GOT3 (cell line): Measurements from ENCODE around the gene TRPV4.

Source experiments
- DNase-seq: peaks from one replicate; lab custom pipeline; 2025; ENCODE audit warnings: mixed read lengths; lab: John Stamatoyannopoulos, UW

Gene TRPV4

DNA sequence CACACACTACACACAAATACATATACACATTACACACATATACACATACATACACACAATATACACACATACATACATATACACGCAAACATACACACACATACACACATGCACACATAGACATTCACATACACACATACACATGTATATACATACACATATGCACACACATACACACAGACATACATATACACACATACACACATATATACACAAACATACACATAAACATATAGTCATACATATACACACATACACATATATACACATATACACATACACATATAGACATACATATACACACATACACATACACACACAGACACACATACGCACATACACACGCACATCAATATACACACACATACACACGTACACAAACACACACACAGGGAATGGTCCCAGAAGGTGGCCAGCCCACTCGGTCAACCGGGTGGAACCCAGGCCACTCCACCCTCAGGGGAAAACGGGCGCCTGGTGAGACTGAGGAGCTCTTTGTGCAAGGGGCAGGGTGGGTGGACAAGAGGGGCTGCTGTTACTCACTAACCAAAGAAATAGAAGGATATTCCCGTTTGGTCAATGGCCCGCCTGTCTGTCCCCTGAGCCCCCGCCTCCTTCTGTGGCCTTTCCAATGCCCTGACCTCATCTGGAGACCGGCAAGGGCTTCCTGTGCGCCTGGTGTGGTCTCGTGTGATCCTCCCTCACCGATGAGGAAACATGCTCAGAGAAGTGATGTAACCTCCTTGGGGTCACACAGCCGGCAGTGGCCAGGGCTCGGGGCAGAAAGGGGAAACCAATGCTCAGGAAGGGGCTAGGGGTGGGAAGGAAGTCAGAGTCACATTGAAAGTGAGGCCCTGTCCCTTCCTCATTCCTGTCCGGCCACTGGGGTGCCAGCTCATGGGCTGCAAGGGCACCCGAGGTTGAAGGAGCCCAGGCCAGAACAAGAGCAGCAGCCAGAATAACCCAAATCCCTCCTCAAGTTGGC, 5.3 kb downstream of the TRPV4 start:
- DNase-seq = no peak

DNA sequence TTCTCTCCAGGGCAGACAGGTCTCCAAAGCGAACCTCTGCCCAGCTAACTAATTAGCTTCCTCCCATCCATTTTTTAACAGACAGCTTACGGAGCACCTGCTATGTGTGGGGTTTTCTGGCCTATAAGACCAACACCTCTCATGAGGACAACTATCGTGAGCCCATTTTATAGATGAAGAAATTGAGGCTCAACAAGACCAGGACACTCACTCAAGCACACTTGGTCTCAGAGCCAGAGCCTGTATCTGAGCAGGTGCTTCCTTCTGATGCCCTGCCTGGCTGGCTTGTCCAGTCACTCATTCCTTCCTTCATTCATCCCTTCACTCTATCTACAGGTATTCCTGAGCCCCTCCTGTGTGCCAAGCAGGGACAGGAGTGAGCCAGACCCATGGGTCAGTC, 6.1 kb downstream of the TRPV4 start:
- DNase-seq = no peak

GRCh38 chr12:109824731-109825130, 8.5 kb downstream of the TRPV4 start:
- DNase-seq = no peak

DNA sequence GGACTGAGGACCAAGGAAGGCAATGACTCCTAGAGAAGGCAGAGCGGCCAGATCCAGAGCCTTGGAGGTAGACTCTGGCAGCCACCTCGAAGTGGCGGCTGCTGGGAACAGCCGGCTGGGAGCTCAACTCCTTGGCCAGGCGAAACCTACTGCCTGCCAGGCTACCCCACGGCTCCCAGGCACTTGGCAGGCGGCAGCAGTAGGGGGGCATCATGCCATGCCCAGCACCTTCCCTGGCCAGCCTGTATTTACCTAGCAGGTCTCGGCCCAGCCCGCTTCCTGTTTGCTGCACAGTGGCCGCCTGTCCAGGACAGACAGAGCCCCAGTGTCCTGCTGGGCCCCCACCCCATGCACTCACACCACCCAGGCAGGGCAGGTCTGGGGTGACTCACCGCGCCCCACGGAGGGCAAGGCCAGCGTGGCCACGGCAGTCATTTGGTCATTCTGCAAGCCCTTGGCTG, 10.2 kb downstream of the TRPV4 start:
- DNase-seq = no peak

GRCh38 chr12:109822416-109822815, 10.8 kb downstream of the TRPV4 start:
- DNase-seq = no peak

GRCh38 chr12:109821968-109822367, 11.2 kb downstream of the TRPV4 start:
- DNase-seq = no peak

- no peak for DNase-seq
Measured at GRCh38 chr12:109820816-109821381, 12.3 kb downstream of the TRPV4 start.

- no peak for DNase-seq
Measured at GRCh38 chr12:109818905-109819500, 14.2 kb downstream of the TRPV4 start.

GRCh38 chr12:109818253-109818652, 14.9 kb downstream of the TRPV4 start:
- no peak for DNase-seq

DNA sequence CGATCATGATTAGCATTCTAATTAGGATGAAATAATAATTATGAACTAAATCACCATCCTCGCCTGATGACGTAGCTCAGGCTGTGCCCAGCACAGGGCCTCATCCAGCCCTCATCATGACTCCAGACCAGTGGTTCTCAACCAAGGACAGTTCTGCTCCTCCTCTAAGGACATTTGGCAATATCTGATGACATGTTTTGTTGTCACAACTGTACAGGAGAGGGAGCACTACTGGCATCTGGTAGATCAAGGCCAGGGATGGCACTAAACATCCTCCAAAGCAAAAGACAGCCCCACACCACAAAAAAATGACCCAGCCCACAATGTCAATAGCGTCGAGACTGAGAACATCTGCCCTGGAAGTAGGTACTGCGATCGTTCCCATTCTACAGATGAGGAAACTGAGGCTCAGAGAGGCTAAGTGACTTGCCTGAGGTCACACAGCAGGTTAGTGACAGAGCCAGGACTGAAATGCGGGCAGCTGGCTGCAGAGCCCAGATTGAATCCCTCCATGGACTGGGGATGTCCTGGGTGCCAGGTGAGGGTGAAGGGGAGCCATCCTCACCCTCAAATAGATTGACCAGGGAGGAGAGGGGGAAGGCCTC, 15.5 kb downstream of the TRPV4 start:
- no peak for DNase-seq

DNA sequence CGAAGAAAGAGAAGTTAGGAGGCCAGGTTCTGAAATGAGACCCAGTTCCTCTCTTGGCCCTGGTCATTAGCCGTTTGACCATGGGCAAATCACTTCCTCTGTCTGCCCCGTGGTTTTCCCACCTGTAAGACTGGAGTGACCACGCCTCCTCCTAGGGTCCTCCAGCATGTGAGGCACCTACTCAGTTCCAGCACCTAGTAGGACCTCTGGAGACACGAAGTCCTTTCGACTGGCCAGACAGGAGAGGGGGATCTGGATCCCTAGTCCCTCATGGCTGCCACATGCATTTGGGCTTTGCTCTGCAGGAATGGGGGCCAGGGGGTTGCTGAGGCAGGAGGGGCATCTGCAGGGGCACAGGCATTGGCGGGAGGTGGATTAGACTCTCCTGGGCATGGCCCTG, 16.3 kb downstream of the TRPV4 start:
- no peak for DNase-seq

DNA sequence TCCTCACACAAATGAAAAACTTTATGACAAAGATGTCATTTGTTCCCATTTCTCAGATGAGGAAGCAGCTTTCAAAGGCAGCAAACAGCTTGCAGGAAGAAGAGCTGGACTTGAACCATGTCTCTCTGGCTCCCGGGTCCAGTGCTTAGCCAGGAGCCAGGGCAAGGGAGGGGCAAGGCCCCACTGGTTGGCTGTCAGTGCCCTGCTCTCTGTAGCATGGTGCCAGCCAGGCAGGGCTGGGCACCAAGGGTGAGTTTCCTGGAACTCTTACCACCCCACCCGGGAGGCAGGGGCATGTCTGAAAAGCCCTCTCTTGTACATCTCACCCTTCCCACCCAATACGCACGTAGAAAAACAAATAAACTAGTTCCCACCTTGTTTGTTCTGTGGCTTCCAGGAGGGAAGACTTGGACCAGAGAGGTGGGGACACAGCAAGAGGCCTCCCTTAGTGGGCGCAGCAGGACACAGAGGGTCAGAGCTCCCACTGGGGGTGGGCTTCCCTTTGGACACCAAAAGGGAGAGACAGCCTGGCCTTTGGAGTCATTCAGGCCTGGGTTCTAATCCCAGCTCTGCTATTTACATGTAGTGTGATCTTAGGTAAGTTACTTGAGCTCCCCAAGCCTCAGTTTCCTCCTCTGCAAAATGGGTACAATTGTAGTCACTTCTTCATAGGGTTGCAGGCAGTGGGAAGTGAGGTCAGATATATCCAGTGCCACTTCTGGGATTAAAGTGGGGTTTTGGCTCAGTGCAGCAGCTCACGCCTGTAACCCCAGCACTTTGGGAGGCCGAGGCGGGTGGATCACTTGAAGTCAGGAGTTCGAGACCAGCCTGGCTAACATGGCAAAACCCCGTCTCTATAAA, 17.2 kb downstream of the TRPV4 start:
- no peak for DNase-seq

- DNase-seq = no peak
Measured at GRCh38 chr12:109815225-109815624, 18.0 kb downstream of the TRPV4 start.

DNA sequence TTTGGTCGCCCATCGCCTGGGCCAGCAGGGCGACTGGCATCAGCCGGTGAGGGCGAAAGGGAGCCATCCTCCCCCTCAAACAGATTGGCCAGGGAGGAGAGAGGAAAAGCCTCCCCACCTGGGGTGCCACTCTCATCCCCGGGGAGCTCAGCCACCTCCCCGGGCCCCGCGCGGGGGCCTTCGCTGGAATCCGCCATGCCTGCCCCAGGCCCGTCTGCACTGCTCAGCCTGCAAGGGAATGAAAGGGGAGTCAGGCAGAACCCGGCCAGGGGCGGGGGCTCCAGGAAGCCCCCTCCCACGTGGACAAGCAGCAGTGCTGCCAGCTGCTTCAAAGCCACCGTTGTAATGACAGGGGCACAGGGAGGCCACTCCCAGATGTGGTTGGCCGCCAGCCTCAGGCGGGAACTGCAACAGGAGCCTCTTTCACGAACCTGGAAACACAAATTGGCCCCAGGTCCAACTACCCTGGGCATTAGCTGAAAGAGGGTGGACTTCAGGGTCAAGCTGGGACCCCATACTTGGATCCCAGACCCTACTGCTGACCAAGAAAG, 18.5 kb downstream of the TRPV4 start:
- no peak for DNase-seq

- no peak for DNase-seq
Measured at GRCh38 chr12:109813810-109814416, 19.3 kb downstream of the TRPV4 start.

DNA sequence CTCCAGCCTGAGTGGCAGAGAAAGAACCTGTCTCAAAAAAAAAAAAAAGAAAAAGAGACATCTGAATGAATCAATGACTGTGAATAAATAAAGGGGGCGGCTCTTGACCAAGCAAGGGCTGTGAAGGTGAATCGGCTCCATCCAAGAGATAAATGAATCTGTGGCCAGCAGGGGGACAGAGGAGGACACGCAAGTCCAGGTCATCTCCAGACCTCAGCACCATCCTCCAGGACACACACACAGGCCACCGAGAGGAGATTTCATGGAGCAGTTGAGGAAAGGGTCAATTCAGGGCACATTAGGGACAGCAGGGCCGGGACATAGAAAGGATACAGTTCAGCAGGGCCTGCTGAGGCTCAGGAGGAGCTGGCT, 21.6 kb downstream of the TRPV4 start:
- DNase-seq = no peak

DNA sequence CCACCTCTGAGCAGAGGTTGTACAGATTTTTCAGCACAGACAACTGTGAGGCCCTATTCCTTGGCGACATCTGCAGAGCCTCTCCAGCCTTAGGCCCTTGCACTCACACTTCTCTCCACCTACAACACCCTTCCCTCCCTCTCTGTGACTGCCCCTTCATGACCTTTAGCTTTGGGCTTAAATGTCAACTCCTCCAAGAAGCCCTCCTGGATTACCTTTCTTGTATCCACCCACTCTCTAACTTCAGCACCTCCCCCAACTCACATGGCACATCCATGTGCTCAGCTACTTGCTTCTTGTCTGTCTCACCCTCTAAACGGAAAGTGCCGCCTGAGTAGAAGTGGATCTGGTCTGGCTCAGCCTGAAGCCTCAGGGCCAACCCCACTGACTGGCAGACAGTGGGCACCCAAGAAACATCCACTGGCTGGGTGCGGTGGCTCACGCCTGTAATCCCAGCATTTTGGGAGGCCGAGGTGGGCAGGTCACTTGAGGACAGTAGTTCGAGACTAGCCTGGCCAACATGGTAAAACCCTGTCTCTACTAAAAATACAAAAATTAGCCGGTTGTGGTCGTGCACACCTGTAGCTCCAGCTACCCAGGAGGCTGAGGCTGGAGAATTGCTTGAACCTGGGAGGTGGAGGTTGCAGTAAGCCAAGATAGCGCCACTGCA, 22.1 kb downstream of the TRPV4 start:
- DNase-seq = no peak

DNA sequence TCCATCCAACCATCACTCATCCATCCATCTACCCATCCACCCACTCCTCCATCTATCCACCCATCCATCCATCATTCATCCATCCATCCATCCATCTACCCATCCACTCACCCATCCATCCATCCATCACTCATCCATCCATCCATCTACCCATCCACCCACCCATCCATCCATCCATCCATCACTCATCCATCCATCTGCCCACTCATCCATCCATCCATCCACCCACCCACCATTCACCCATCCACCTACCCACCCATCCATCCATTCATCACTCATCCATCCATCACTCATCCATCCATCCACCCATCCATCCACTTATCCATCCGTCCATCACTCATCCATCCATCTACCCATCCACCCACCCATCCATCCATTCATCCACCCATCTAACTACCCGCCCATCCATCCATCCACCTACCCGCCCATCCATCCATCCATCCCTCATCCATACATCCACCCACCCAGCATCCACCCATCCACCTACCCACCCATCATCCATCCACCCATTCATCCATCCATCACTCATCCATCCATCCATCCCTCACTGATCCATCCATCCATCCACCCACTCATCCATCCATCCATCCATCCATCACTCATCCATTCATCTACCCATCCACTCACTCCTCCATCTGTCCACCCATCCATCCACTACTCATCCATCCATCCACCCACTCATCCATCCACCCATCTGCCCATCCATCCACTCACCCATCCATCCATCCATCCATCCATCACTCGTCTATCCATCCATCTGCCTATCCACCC, 24.1 kb downstream of the TRPV4 start:
- DNase-seq = no peak

DNA sequence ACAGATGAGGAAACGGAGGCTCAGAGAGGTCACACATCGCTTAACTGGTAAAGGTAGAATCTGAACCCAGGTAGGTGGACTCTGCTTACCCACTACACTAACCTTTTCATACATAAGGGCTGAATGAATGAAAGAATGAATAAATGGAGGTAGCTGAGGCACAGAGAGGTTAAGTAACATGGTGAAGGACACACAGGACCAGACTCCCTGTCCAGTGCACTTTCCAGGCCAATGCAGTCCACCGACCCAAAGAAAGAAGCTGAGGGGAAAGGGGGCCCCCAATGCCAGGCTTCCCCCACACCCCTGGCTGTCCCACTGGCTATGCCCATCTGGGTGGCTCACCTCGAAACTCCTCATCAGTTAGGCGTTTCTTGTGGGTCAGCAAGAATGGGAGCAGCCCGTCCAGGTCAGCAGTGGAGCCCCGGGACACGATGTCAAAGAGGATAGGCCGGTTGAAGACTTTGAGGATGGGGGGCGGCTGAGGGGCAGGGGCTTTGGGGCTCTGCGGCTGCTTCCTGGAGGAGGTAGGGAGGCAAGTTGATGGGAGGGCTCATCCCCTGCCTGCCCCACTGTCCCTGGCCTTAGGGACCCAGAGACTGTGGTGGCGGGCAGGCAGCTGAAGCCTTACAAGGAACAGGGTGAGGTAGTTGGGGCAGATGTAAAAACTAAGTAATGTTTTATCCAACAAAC, 25.1 kb downstream of the TRPV4 start:
- DNase-seq = no peak
